ENCODE measurements around the gene ARSB. TPM values are rescaled to one million over a fixed set of nuclear protein-coding genes. Genes with fewer than 3 reads are reported as not detected.

ARSB gene
- total RNA-seq, 1 donor from 2014 or later: 28.0 TPM

GRCh38 chr5:79025054-79025472 lies 40.0 kb upstream of the ARSB start:
- TF ChIP-seq CTCF (conservative IDR thresholded peaks at IDR 0.05): peak; percentile 99
- H3K36me3 Mint-ChIP-seq (ENCODE audit: low read depth): no peaks in the 10 kb centered on the region
- H3K4me3 Mint-ChIP-seq: peak overlapping the region; percentile 16
- H3K9me3 Mint-ChIP-seq: no peaks in the 10 kb centered on the region
- H3K27ac Mint-ChIP-seq (ENCODE audit: unreplicated experiment): no peak overlapping the region
- peak; percentile 81 for DNase-seq (ENCODE audit: low read depth, low spot score)
- peaks cover 14% of the 10 kb centered on the region for H3K4me1 Mint-ChIP-seq
- H3K27me3 Mint-ChIP-seq (ENCODE audit: low read depth): peaks cover 36% of the 10 kb centered on the region

GRCh38 chr5:79023947-79024346 lies 38.8 kb upstream of the ARSB start:
- no peaks in the 10 kb centered on the region for H3K9me3 Mint-ChIP-seq
- no peak overlapping the region for H3K27ac Mint-ChIP-seq (ENCODE audit: unreplicated experiment)
- no peaks in the 10 kb centered on the region for H3K36me3 Mint-ChIP-seq (ENCODE audit: low read depth)
- H3K4me3 Mint-ChIP-seq: no peak overlapping the region
- TF ChIP-seq CTCF (conservative IDR thresholded peaks at IDR 0.05): no peak
- peaks cover 14% of the 10 kb centered on the region for H3K4me1 Mint-ChIP-seq
- no peak for DNase-seq (ENCODE audit: low read depth, low spot score)
- H3K27me3 Mint-ChIP-seq (ENCODE audit: low read depth): peaks cover 46% of the 10 kb centered on the region

- no peak for TF ChIP-seq CTCF (conservative IDR thresholded peaks at IDR 0.05)
- no peak for DNase-seq (ENCODE audit: low read depth, low spot score)
- peaks cover 50% of the 10 kb centered on the region for H3K27me3 Mint-ChIP-seq (ENCODE audit: low read depth)
- H3K4me3 Mint-ChIP-seq: no peak overlapping the region
- H3K9me3 Mint-ChIP-seq: no peaks in the 10 kb centered on the region
- peaks cover 14% of the 10 kb centered on the region for H3K4me1 Mint-ChIP-seq
- H3K36me3 Mint-ChIP-seq (ENCODE audit: low read depth): no peaks in the 10 kb centered on the region
- no peak overlapping the region for H3K27ac Mint-ChIP-seq (ENCODE audit: unreplicated experiment)
Observed at GRCh38 chr5:79023348-79023747, 38.2 kb upstream of the ARSB start.

GRCh38 chr5:79022771-79023170 lies 37.7 kb upstream of the ARSB start:
- TF ChIP-seq CTCF (conservative IDR thresholded peaks at IDR 0.05): no peak
- Mint-ChIP-seq H3K36me3 (ENCODE audit: low read depth) (no peaks in the 10 kb centered on the region), H3K4me3 (no peak overlapping the region), H3K27ac (ENCODE audit: unreplicated experiment) (no peak overlapping the region), H3K4me1 (peaks cover 14% of the 10 kb centered on the region), H3K9me3 (no peaks in the 10 kb centered on the region), H3K27me3 (ENCODE audit: low read depth) (peaks cover 56% of the 10 kb centered on the region)
- no peak for DNase-seq (ENCODE audit: low read depth, low spot score)

GRCh38 chr5:79021753-79022152 lies 36.6 kb upstream of the ARSB start:
- Mint-ChIP-seq H3K4me3 (no peak overlapping the region), H3K27ac (ENCODE audit: unreplicated experiment) (no peak overlapping the region), H3K4me1 (peaks cover 14% of the 10 kb centered on the region), H3K36me3 (ENCODE audit: low read depth) (no peaks in the 10 kb centered on the region), H3K27me3 (ENCODE audit: low read depth) (peaks cover 64% of the 10 kb centered on the region), H3K9me3 (no peaks in the 10 kb centered on the region)
- DNase-seq (ENCODE audit: low read depth, low spot score): no peak
- TF ChIP-seq CTCF (conservative IDR thresholded peaks at IDR 0.05): no peak

Data from neural crest cell (in vitro differentiated cells).